Endothelial cell of umbilical vein (primary cell): ENCODE data around the gene MAPK11. TPM values are rescaled to one million over a fixed set of nuclear protein-coding genes. Genes with fewer than 3 reads are reported as not detected.

Experiments used
- BruUV-seq: library from RNA; stranded (reverse); fragments of 400-500 nt; replicated peaks from 2 replicates; lab custom pipeline; 2021; lab: Mats Ljungman, UMichigan
- CTCF ChIA-PET: fragments of 300-600, 350-600 bp; sonication (Branson Sonifier 250); formaldehyde crosslinking; loops from one replicate; lab custom pipeline; 2021; ENCODE audit warnings: antibody characterized with exemption, inconsistent platforms; lab: Charles Lee
- POLR2A ChIA-PET: fragments of 300-600, 350-600 bp; sonication (Branson Sonifier 250); formaldehyde crosslinking; loops from one replicate; lab custom pipeline; 2021; ENCODE audit warnings: antibody characterized with exemption, inconsistent platforms; lab: Charles Lee
- DNase-seq: peaks from one replicate; pipeline ENCODE4 v3.0.0-alpha.2; 2011; ENCODE audit warnings: low read depth, low spot score
- FAIRE-seq: peaks from 2 replicates; lab custom pipeline; 2011; peaks lifted over from hg19 to GRCh38; lab: Jason Lieb, UNC
- H2AFZ ChIP-seq: 2 replicates; pipeline ENCODE4 v1.6.0; 2012; ENCODE audit warnings: low read depth, low read length, control low read depth, inconsistent platforms
- H3K27ac ChIP-seq: 2 replicates; pipeline ENCODE4 v1.5.1; 2011; ENCODE audit warnings: low read depth, mild to moderate bottlenecking, control low read depth, low read length, moderate library complexity; ENCODE audit not compliant: insufficient read depth
- H3K27me3 ChIP-seq, 2 experiments: 2 replicates each; pipeline versions ENCODE4 v1.6.0 to v1.6.1; 2011; ENCODE audit warnings: low read length in 2 of 2, mixed read lengths in 1 of 2; ENCODE audit not compliant: control insufficient read depth in 2 of 2, insufficient read depth in 2 of 2
- H3K36me3 ChIP-seq, 2 experiments: 2 replicates in 1 of 2; 3 replicates in 1 of 2; pipeline ENCODE4 v1.5.1; 2011; ENCODE audit warnings: low read length in 2 of 2, mild to moderate bottlenecking in 1 of 2, moderate library complexity in 1 of 2; ENCODE audit not compliant: control insufficient read depth in 2 of 2, insufficient read depth in 2 of 2; ENCODE audit errors: extremely low read depth in 1 of 2
- H3K4me1 ChIP-seq: 3 replicates; pipeline ENCODE4 v1.5.1; 2011; ENCODE audit warnings: mild to moderate bottlenecking, low read length; ENCODE audit not compliant: control insufficient read depth, insufficient read depth; ENCODE audit errors: extremely low read depth
- H3K4me2 ChIP-seq: 2 replicates; pipeline ENCODE4 v1.6.1; 2011; ENCODE audit warnings: low read length, control low read depth, mixed read lengths; ENCODE audit not compliant: insufficient read depth
- H3K4me3 ChIP-seq, 3 experiments: fragments of 200-600 bp in 1 of 3; sonication (generic), shearing (Covaris generic) in 1 of 3; replicated peaks in 1 of 3; 2 replicates each; pipeline ENCODE4 v1.5.1; 2011 to 2016; ENCODE audit warnings: control low read depth in 3 of 3, low read length in 3 of 3, mild to moderate bottlenecking in 2 of 3, inconsistent platforms in 1 of 3, low read depth in 1 of 3, moderate library complexity in 1 of 3; ENCODE audit not compliant: insufficient read depth in 1 of 3
- H3K79me2 ChIP-seq: 2 replicates; pipeline ENCODE4 v1.6.0; 2012; ENCODE audit warnings: low read length, inconsistent platforms; ENCODE audit not compliant: control insufficient read depth, insufficient read depth
- H3K9ac ChIP-seq: replicated peaks from 2 replicates; pipeline ENCODE3; 2011; ENCODE audit warnings: low read length, control low read depth; ENCODE audit not compliant: insufficient read depth; ENCODE audit errors: extremely low read depth
- H3K9me1 ChIP-seq: replicated peaks from 3 replicates; pipeline ENCODE4 v1.6.0; 2011; ENCODE audit warnings: mild to moderate bottlenecking, low read length; ENCODE audit not compliant: control insufficient read depth, insufficient read depth; ENCODE audit errors: extremely low read depth
- H3K9me3 ChIP-seq: replicated peaks from 2 replicates; pipeline ENCODE4 v1.5.1; 2012; ENCODE audit warnings: low read length, inconsistent platforms; ENCODE audit not compliant: control insufficient read depth, insufficient read depth
- H4K20me1 ChIP-seq: replicated peaks from 2 replicates; pipeline ENCODE3; 2011; ENCODE audit warnings: mild to moderate bottlenecking, low read length; ENCODE audit not compliant: control insufficient read depth, insufficient read depth; ENCODE audit errors: extremely low read depth
- CTCF ChIP-seq, 2 donors: IDR thresholded peaks; 1 replicate in 1 of 2; 2 replicates in 1 of 2; pipeline ENCODE4 v1.5.1; 2011; ENCODE audit warnings: low read length in 2 of 2, mild to moderate bottlenecking in 2 of 2, moderate library complexity in 2 of 2, control low read depth in 1 of 2, inconsistent platforms in 1 of 2, low read depth in 1 of 2; ENCODE audit not compliant: insufficient read depth in 1 of 2; ENCODE audit errors: extremely low read depth in 1 of 2
- EZH2 ChIP-seq: IDR thresholded peaks from 2 replicates; pipeline ENCODE4 v1.6.1; 2012; ENCODE audit warnings: borderline replicate concordance, low read depth, mild to moderate bottlenecking, moderate library complexity, low read length, inconsistent platforms; ENCODE audit not compliant: severe bottlenecking
- FOS ChIP-seq: IDR thresholded peaks from 2 replicates; pipeline ENCODE4 v1.6.1; 2011; ENCODE audit warnings: mild to moderate bottlenecking, low read length, moderate library complexity, borderline replicate concordance; ENCODE audit not compliant: insufficient read depth
- GATA2 ChIP-seq: IDR thresholded peaks from 2 replicates; pipeline ENCODE4 v1.7.0; 2011; ENCODE audit warnings: low read depth, mild to moderate bottlenecking, moderate library complexity, mixed read lengths, low read length; ENCODE audit not compliant: insufficient read length, insufficient read depth
- JUN ChIP-seq: IDR thresholded peaks from 2 replicates; pipeline ENCODE4 v1.6.1; 2011; ENCODE audit warnings: borderline replicate concordance, low read depth; ENCODE audit not compliant: insufficient read length, insufficient read depth
- MAX ChIP-seq: IDR thresholded peaks from 2 replicates; pipeline ENCODE4 v1.6.1; 2011; ENCODE audit not compliant: insufficient read depth, insufficient read length
- MYC ChIP-seq: IDR thresholded peaks from one replicate; pipeline ENCODE4 v1.6.1; 2011; ENCODE audit warnings: mild to moderate bottlenecking, low read depth, low read length
- POLR2A ChIP-seq: IDR thresholded peaks from 2 replicates; pipeline ENCODE4 v1.6.1; 2012; ENCODE audit warnings: low read depth, mild to moderate bottlenecking, control low read depth, low read length
- POLR2AphosphoS5 ChIP-seq: IDR thresholded peaks from 2 replicates; pipeline ENCODE4 v1.6.1; 2012; ENCODE audit warnings: low read depth, mild to moderate bottlenecking, control low read depth, low read length, moderate library complexity; ENCODE audit not compliant: insufficient read depth
- dilution Hi-C: fragments of 300-500 bp; cut with MboI; formaldehyde crosslinking; loops from one replicate; pipeline ENCODE4 v1.15.0; 2019; ENCODE audit warnings: low sequenced_read_pairs; ENCODE audit not compliant: extremely low pct_ligation_motif_present
- intact Hi-C: fragments of 100-400 bp; cut with micrococcal nuclease; formaldehyde crosslinking; loops from one replicate; pipeline ENCODE4 v1.10.0; 2022
- polyA plus RNA-seq, 4 experiments: library from polyadenylated mRNA; depleted of rRNA in 3 of 4; stranded (reverse) in 3 of 4; unstranded in 1 of 4; fragments of >200 nt; gene quantifications; 2 replicates each; pipeline versions ENCODE4 v1.2.1 to v1.2.3, GENCODE V29; 2011 to 2012; ENCODE audit warnings: missing spikeins in 1 of 4
- total RNA-seq: library from RNA; stranded (reverse); gene quantifications from 2 replicates; pipeline ENCODE4 v1.2.3, GENCODE V29; 2021

MAPK11 gene
- total and polyA plus RNA-seq, 2 donors (not counting 3 experiments of a cell fraction or from before 2014, with no cell fraction given), result 22.8 to 26.3 TPM

- ChIA-PET POLR2A (no interaction called here), CTCF (interaction anchor here (1.4 kb wide), 2 partner anchors 12 to 86 kb away, joined by 3 to 6 read pairs; no protein-coding TSS in a partner anchor)
- Histone ChIP-seq H3K9ac (no peak overlapping the region), H2AFZ (no peak overlapping the region), H3K4me1 (peaks cover 11% of the 10 kb centered on the region), H3K9me3 (no peaks in the 10 kb centered on the region), H3K4me3 (no peak overlapping the region), H3K79me2 (peaks cover 19% of the 10 kb centered on the region), H4K20me1 (no peaks in the 10 kb centered on the region), H3K4me2 (no peak overlapping the region), H3K9me1 (no peaks in the 10 kb centered on the region), H3K27ac (no peak overlapping the region), H3K36me3 (peaks cover 0 to 36% of the 10 kb centered on the region in 2 experiments), H3K27me3 (no peaks in the 10 kb centered on the region)
- no TSS peak for BruUV-seq
- DNase-seq (no peak), FAIRE-seq (no peak)
- dilution Hi-C loops (no loop called here), intact Hi-C loops (no loop called here)
- TF ChIP-seq EZH2, result no peak
- TF ChIP-seq JUN, result no peak
- TF ChIP-seq MYC, result no peak
- TF ChIP-seq POLR2A, result no peak
These were observed 14.6 kb downstream of the MAPK11 start for GRCh38 chr22:50255607-50256006.

GRCh38 chr22:50255099-50255498 lies 15.1 kb downstream of the MAPK11 start:
- CTCF ChIA-PET, result interaction anchor here (1.4 kb wide), 2 partner anchors 12 to 86 kb away, joined by 3 to 6 read pairs; no protein-coding TSS in a partner anchor
- dilution Hi-C loops (no loop called here), intact Hi-C loops (no loop called here)
- H3K27ac ChIP-seq, result no peak overlapping the region
- H4K20me1 ChIP-seq, result no peaks in the 10 kb centered on the region
- no peak overlapping the region for H3K9ac ChIP-seq
- no peak for FAIRE-seq
- no peaks in the 10 kb centered on the region for H3K9me3 ChIP-seq
- peaks cover 11% of the 10 kb centered on the region for H3K4me1 ChIP-seq
- no peaks in the 10 kb centered on the region for H3K27me3 ChIP-seq
- peaks cover 0 to 36% of the 10 kb centered on the region in 2 experiments for H3K36me3 ChIP-seq
- no peak overlapping the region for H3K4me2 ChIP-seq
- no peak overlapping the region for H3K4me3 ChIP-seq
- DNase-seq, result no peak
- no peak overlapping the region for H2AFZ ChIP-seq
- H3K9me1 ChIP-seq, result no peaks in the 10 kb centered on the region
- no peak for TF ChIP-seq GATA2
- TF ChIP-seq CTCF (IDR thresholded peaks at IDR 0.05; ENCODE audit: extremely low read depth in 1 of 2, insufficient read depth in 1 of 2, low read depth in 1 of 2, low read length in 2 of 2), result no peak
- no peak for TF ChIP-seq FOS
- TF ChIP-seq JUN, result no peak
- no peak for TF ChIP-seq POLR2AphosphoS5
- no peak for TF ChIP-seq EZH2
- no peak for TF ChIP-seq POLR2A
- TF ChIP-seq MAX, result no peak
- TF ChIP-seq MYC, result no peak
- peaks cover 14% of the 10 kb centered on the region for H3K79me2 ChIP-seq
- POLR2A ChIA-PET, result no interaction called here
- BruUV-seq, result no TSS peak
